ENCODE results near the gene CUX1.

The CUX1 gene

GRCh38 chr7:102198417-102198956 lies 381.1 kb downstream of the CUX1 start:
- Histone ChIP-seq H3K27ac (no peak overlapping the region), H3K36me3 (ENCODE audit: insufficient read depth) (no peaks in the 10 kb centered on the region; the same call in 1 of the 2 replicates), H3K9ac (no peak overlapping the region), H4K20me1 (ENCODE audit: insufficient read depth) (no peaks in the 10 kb centered on the region), H3K79me2 (ENCODE audit: insufficient read depth, low read depth) (no peaks in the 10 kb centered on the region), H2AFZ (ENCODE audit: low read depth) (no peak overlapping the region), H3K4me3 (IDR thresholded peaks at IDR 0.05; ENCODE audit: insufficient read depth, low read depth, low read length) (no peak overlapping the region), H3K4me2 (no peak overlapping the region), H3K27me3 (ENCODE audit: insufficient read depth, low read depth) (no peaks in the 10 kb centered on the region), H3K4me1 (ENCODE audit: low read depth, poor library complexity, severe bottlenecking) (no peaks in the 10 kb centered on the region)
- TF ChIP-seq CTCF (conservative IDR thresholded peaks at IDR 0.05; ENCODE audit: low read depth, low read length), result no peak

GRCh38 chr7:102201576-102201975 lies 384.1 kb downstream of the CUX1 start:
- Histone ChIP-seq H3K4me2 (no peak overlapping the region), H2AFZ (ENCODE audit: low read depth) (no peak overlapping the region), H3K36me3 (ENCODE audit: insufficient read depth) (no peaks in the 10 kb centered on the region), H3K9ac (no peak overlapping the region), H3K79me2 (ENCODE audit: insufficient read depth, low read depth) (no peaks in the 10 kb centered on the region), H4K20me1 (ENCODE audit: insufficient read depth) (no peaks in the 10 kb centered on the region), H3K4me3 (IDR thresholded peaks at IDR 0.05; ENCODE audit: insufficient read depth, low read depth, low read length) (no peak overlapping the region), H3K27me3 (ENCODE audit: insufficient read depth, low read depth) (no peaks in the 10 kb centered on the region), H3K27ac (no peak overlapping the region), H3K4me1 (ENCODE audit: low read depth, poor library complexity, severe bottlenecking) (no peaks in the 10 kb centered on the region)
- TF ChIP-seq CTCF (conservative IDR thresholded peaks at IDR 0.05; ENCODE audit: low read depth, low read length), result no peak

GRCh38 chr7:102202556-102202955 lies 385.1 kb downstream of the CUX1 start:
- no peak for TF ChIP-seq CTCF (conservative IDR thresholded peaks at IDR 0.05; ENCODE audit: low read depth, low read length)
- H3K9ac ChIP-seq, result no peak overlapping the region
- H3K4me3 ChIP-seq (IDR thresholded peaks at IDR 0.05; ENCODE audit: insufficient read depth, low read depth, low read length), result no peak overlapping the region
- no peak overlapping the region for H2AFZ ChIP-seq (ENCODE audit: low read depth)
- no peaks in the 10 kb centered on the region for H3K36me3 ChIP-seq (ENCODE audit: insufficient read depth)
- H3K4me2 ChIP-seq, result no peak overlapping the region
- no peaks in the 10 kb centered on the region for H4K20me1 ChIP-seq (ENCODE audit: insufficient read depth)
- no peak overlapping the region for H3K27ac ChIP-seq
- H3K79me2 ChIP-seq (ENCODE audit: insufficient read depth, low read depth), result no peaks in the 10 kb centered on the region
- no peaks in the 10 kb centered on the region for H3K4me1 ChIP-seq (ENCODE audit: low read depth, poor library complexity, severe bottlenecking)
- H3K27me3 ChIP-seq (ENCODE audit: insufficient read depth, low read depth), result no peaks in the 10 kb centered on the region

GRCh38 chr7:102203218-102203617 lies 385.8 kb downstream of the CUX1 start:
- no peak for TF ChIP-seq CTCF (conservative IDR thresholded peaks at IDR 0.05; ENCODE audit: low read depth, low read length)
- no peak overlapping the region for H3K4me2 ChIP-seq
- H4K20me1 ChIP-seq (ENCODE audit: insufficient read depth), result no peaks in the 10 kb centered on the region
- H3K4me3 ChIP-seq (IDR thresholded peaks at IDR 0.05; ENCODE audit: insufficient read depth, low read depth, low read length), result no peak overlapping the region
- H2AFZ ChIP-seq (ENCODE audit: low read depth), result no peak overlapping the region
- H3K9ac ChIP-seq, result no peak overlapping the region
- H3K27me3 ChIP-seq (ENCODE audit: insufficient read depth, low read depth), result no peaks in the 10 kb centered on the region
- no peak overlapping the region for H3K27ac ChIP-seq
- H3K36me3 ChIP-seq (ENCODE audit: insufficient read depth), result no peaks in the 10 kb centered on the region
- H3K4me1 ChIP-seq (ENCODE audit: low read depth, poor library complexity, severe bottlenecking), result no peaks in the 10 kb centered on the region
- H3K79me2 ChIP-seq (ENCODE audit: insufficient read depth, low read depth), result no peaks in the 10 kb centered on the region

Measured in KMS-11 (cell line).